Hematopoietic multipotent progenitor cell (in vitro differentiated cells): ENCODE data around the gene CNOT10. TPM values are rescaled to one million over a fixed set of nuclear protein-coding genes. Genes with fewer than 3 reads are reported as not detected.
"Not testable (repeated sequence)": the region's sequence is repeated elsewhere in the genome, so short reads cannot be mapped to it uniquely, and the experiment has no call there.

Experiments
- DNase-seq, 3 donors: peaks; one replicate each; pipeline ENCODE4 v3.0.0-alpha.2; 2011 to 2015; ENCODE audit warnings: low read depth in 2 of 3, low spot score in 2 of 3
- total RNA-seq: library from RNA; depleted of rRNA; stranded (reverse); fragments of >200 nt; gene quantifications from one replicate; pipeline ENCODE4 v1.2.3, GENCODE V29; 2012

Gene CNOT10
- 21.8 TPM for total RNA-seq

- DNase-seq, result peak; percentile 84 to 97 (median 97)
These were observed at the start of gene CNOT10 for GRCh38 chr3:32684800-32685542. TSS of gene CNOT10 (plus strand) at chr3:32685188. CDS start at chr3:32685461, 273 bp downstream.

GRCh38 chr3:32640939-32641338 is 44.0 kb upstream of the CNOT10 start:
- no peak for DNase-seq

GRCh38 chr3:32641356-32641755 is 43.6 kb upstream of the CNOT10 start:
- DNase-seq, result no peak

GRCh38 chr3:32643354-32643753 is 41.6 kb upstream of the CNOT10 start:
- DNase-seq, result no peak

GRCh38 chr3:32643816-32644215 is 41.2 kb upstream of the CNOT10 start:
- no peak for DNase-seq

- no peak for DNase-seq
These were observed 40.6 kb upstream of the CNOT10 start for GRCh38 chr3:32644380-32644779.

GRCh38 chr3:32646761-32647160 is 38.2 kb upstream of the CNOT10 start:
- DNase-seq, result no peak

GRCh38 chr3:32652337-32653100 is 32.5 kb upstream of the CNOT10 start:
- not testable (repeated sequence) for DNase-seq

- DNase-seq, result no peak
These were observed 29.8 kb upstream of the CNOT10 start for GRCh38 chr3:32655167-32655566.

GRCh38 chr3:32660634-32661033 is 24.4 kb upstream of the CNOT10 start:
- no peak for DNase-seq

- DNase-seq, result no peak
These were observed 22.3 kb upstream of the CNOT10 start for GRCh38 chr3:32662647-32663046.

GRCh38 chr3:32664630-32665075 is 20.3 kb upstream of the CNOT10 start:
- DNase-seq, result peak in 2 of 3 donors; percentile 35 to 67

- no peak for DNase-seq
These were observed 17.9 kb upstream of the CNOT10 start for GRCh38 chr3:32667072-32667582.

GRCh38 chr3:32669226-32669625 is 15.8 kb upstream of the CNOT10 start:
- not testable (repeated sequence) for DNase-seq

GRCh38 chr3:32673730-32674129 is 11.3 kb upstream of the CNOT10 start:
- DNase-seq, result not testable (repeated sequence)

GRCh38 chr3:32675164-32675563 is 9.8 kb upstream of the CNOT10 start:
- no peak for DNase-seq

GRCh38 chr3:32675650-32676049 is 9.3 kb upstream of the CNOT10 start:
- DNase-seq, result no peak

- DNase-seq, result no peak
These were observed 3.2 kb upstream of the CNOT10 start for GRCh38 chr3:32681811-32682210.

GRCh38 chr3:32684029-32684799 is 774 bp upstream of the CNOT10 start:
- DNase-seq, result no peak

GRCh38 chr3:32685543-32686185 is 676 bp downstream of the CNOT10 start:
- peak in 1 of 3 donors; percentile 59 for DNase-seq
